Psoas muscle (tissue), 8 donors: ENCODE results near the gene MPRIP. TPM values are rescaled to one million over a fixed set of nuclear protein-coding genes. Genes with fewer than 3 reads are reported as not detected.
A peak's percentile ranks its signal among the peaks of the same experiment; 100 is the strongest.

ENCODE experiments used
- ATAC-seq, 4 donors: fragments of 200-7000 bp; cut with Tn5 transposase; one replicate each; pipeline ENCODE4 v1.9.1; 2020; ENCODE audit warnings: moderate library complexity in 3 of 4, mild to moderate bottlenecking in 2 of 4
- DNase-seq, 2 donors: peaks; one replicate each; pipeline ENCODE4 v3.0.0-alpha.2; 2020
- H3K27ac ChIP-seq: fragments of 200-600 bp; one replicate; pipeline ENCODE4 v1.8.0; 2022
- H3K27me3 ChIP-seq, 3 donors: fragments of 200-600 bp in 1 of 3; one replicate each; pipeline versions ENCODE4 v1.6.1 to v1.8.0; 2013 to 2022; ENCODE audit warnings: low read length in 2 of 3, mild to moderate bottlenecking in 2 of 3, moderate library complexity in 1 of 3; ENCODE audit not compliant: insufficient read depth in 3 of 3
- H3K36me3 ChIP-seq, 2 donors: fragments of 200-600 bp in 1 of 2; one replicate each; pipeline versions ENCODE4 v1.6.1 to v1.8.0; 2013 to 2022; ENCODE audit warnings: low read depth in 1 of 2, mild to moderate bottlenecking in 1 of 2, moderate library complexity in 1 of 2; ENCODE audit not compliant: insufficient read depth in 1 of 2
- H3K4me1 ChIP-seq: fragments of 200-600 bp; one replicate; pipeline ENCODE4 v1.8.0; 2022
- H3K4me3 ChIP-seq: fragments of 200-600 bp; one replicate; pipeline ENCODE4 v1.8.0; 2022; ENCODE audit warnings: mild to moderate bottlenecking
- H3K9me3 ChIP-seq: fragments of 200-600 bp; one replicate; pipeline ENCODE4 v1.8.0; 2022
- CTCF ChIP-seq: fragments of 200-600 bp; IDR thresholded peaks from one replicate; pipeline ENCODE4 v1.8.0; 2022; ENCODE audit warnings: antibody characterized with exemption
- WGBS, 3 donors: extraction: QIAGEN DNeasy Blood & Tissue Kit; methylation state at CpG; one replicate each; pipeline versions ENCODE4 v1.1.6 to v1.1.7; 2013; 5-methylcytosine and 5-hydroxymethylcytosine counted together
- intact Hi-C, 2 donors: fragments of 100-400 bp; cut with DNase I; formaldehyde crosslinking; loops; one replicate each; pipeline versions ENCODE4 v1.11.0 to v1.14.2; 2022
- polyA plus RNA-seq, 3 donors: library from polyadenylated mRNA; stranded (reverse); fragments of 200-250 nt; gene quantifications; one replicate each; pipeline ENCODE4 v1.2.3, GENCODE V29; 2013
- total RNA-seq, 4 donors: library from RNA; stranded (reverse); fragmentation: NEBNext Ultra II Directional in 2 of 4; extraction: Animal tissue kit (Norgen Biotek cat#: 25700) in 2 of 4; gene quantifications; one replicate each; pipeline versions ENCODE4 v1.2.1 to v1.2.4, GENCODE V29; 2021 to 2023
- donor health status: healthy with polysubstance abuse.
- donor health status: DM: no; HTN: no; CAD: no; lungs with moderate emphysema.
- donor health status: Bipolar disorder and iron deficiency.
- donor health status: healthy.
- donor health status: DM: yes; HTN: yes; CAD: no.
- donor health status: DM: no; HTN: no; CAD: no.
- donor health status: DM: no; HTN: no; CAD: no.
- donor health status: DM: yes; HTN: yes; CAD: no.

MPRIP gene
- total and polyA plus RNA-seq, 7 donors: 142 to 322 (median 244) TPM

GRCh38 chr17:17186051-17186450, 143.8 kb downstream of the MPRIP start:
- Histone ChIP-seq H3K36me3 (peaks cover 14 to 83% of the 10 kb centered on the region in 2 donors), H3K27ac (no peak overlapping the region), H3K4me3 (no peak overlapping the region), H3K27me3 (no peaks in the 10 kb centered on the region), H3K9me3 (no peaks in the 10 kb centered on the region), H3K4me1 (peaks cover 11% of the 10 kb centered on the region)
- no peak for ATAC-seq
- DNase-seq: no peak
- TF ChIP-seq CTCF: no peak
- intact Hi-C loops: loop anchor here in 1 of 2 donors (5.0 to 10.0 kb wide), 2 partner anchors 34 to 181 kb away; no protein-coding TSS in a partner anchor
- WGBS, 3 donors: 60 to 72% (median 66%) methylated on average over 3 of the region's 3 CpGs

GRCh38 chr17:17186551-17187505, 144.6 kb downstream of the MPRIP start:
- Histone ChIP-seq H3K4me1 (peaks cover 19% of the 10 kb centered on the region), H3K27ac (no peak overlapping the region), H3K27me3 (no peaks in the 10 kb centered on the region), H3K4me3 (no peak overlapping the region), H3K9me3 (no peaks in the 10 kb centered on the region), H3K36me3 (peaks cover 12 to 75% of the 10 kb centered on the region in 2 donors)
- ATAC-seq: no peak
- TF ChIP-seq CTCF: no peak
- WGBS, 3 donors: 67 to 75% (median 72%) methylated on average over 14 of the region's 14 CpGs
- DNase-seq: no peak
- intact Hi-C loops: loop anchor here in 1 of 2 donors (5.0 to 10.0 kb wide), 2 partner anchors 35 to 182 kb away; no protein-coding TSS in a partner anchor

GRCh38 chr17:17188586-17188985, 146.3 kb downstream of the MPRIP start:
- Histone ChIP-seq H3K27ac (no peak overlapping the region), H3K9me3 (no peaks in the 10 kb centered on the region), H3K4me3 (no peak overlapping the region), H3K4me1 (peaks cover 22% of the 10 kb centered on the region), H3K27me3 (no peaks in the 10 kb centered on the region), H3K36me3 (peaks cover 5 to 57% of the 10 kb centered on the region in 2 donors)
- intact Hi-C loops: loop anchor here in 1 of 2 donors (5.0 to 10.0 kb wide), 2 partner anchors 36 to 184 kb away; no protein-coding TSS in a partner anchor
- no peak for TF ChIP-seq CTCF
- ATAC-seq (no peak), DNase-seq (no peak)
- WGBS, 3 donors: 91 to 98% (median 92%) methylated on average over 4 of the region's 4 CpGs

- intact Hi-C loops: loop anchor here in 1 of 2 donors (5.0 to 10.0 kb wide), 2 partner anchors 37 to 185 kb away; no protein-coding TSS in a partner anchor
- WGBS, 3 donors: 50 to 71% (median 60%) methylated on average over 4 of the region's 4 CpGs
- Histone ChIP-seq H3K4me1 (peaks cover 22% of the 10 kb centered on the region), H3K9me3 (no peaks in the 10 kb centered on the region), H3K4me3 (no peak overlapping the region), H3K27me3 (no peaks in the 10 kb centered on the region), H3K36me3 (peaks cover under 1 to 48% of the 10 kb centered on the region in 2 donors), H3K27ac (peak overlapping the region; percentile 83)
- ATAC-seq (no peak), DNase-seq (no peak)
- no peak for TF ChIP-seq CTCF
Observed at GRCh38 chr17:17189559-17189958, 147.3 kb downstream of the MPRIP start.
